GM21786 (cell line): ENCODE data around the gene PHF21B.
"Not testable (repeated sequence)": the region's sequence is repeated elsewhere in the genome, so short reads cannot be mapped to it uniquely, and the experiment has no call there.

Experiments used
- ATAC-seq: cut with Tn5 transposase; IDR thresholded peaks from one replicate; pipeline ENCODE4 v1.9.1; 2021; ENCODE audit not compliant: unreplicated experiment

Gene PHF21B

GRCh38 chr22:44962741-44963454, 46.9 kb downstream of the PHF21B start:
- ATAC-seq: no peak

- ATAC-seq: not testable (repeated sequence)
Measured at GRCh38 chr22:44961682-44962081, 48.1 kb downstream of the PHF21B start.

GRCh38 chr22:44956840-44957767, 52.7 kb downstream of the PHF21B start:
- ATAC-seq: no peak

- peak; percentile 39 for ATAC-seq
Measured at GRCh38 chr22:44955102-44955501, 54.7 kb downstream of the PHF21B start.

- no peak for ATAC-seq
Measured at GRCh38 chr22:44954149-44954548, 55.7 kb downstream of the PHF21B start.

GRCh38 chr22:44952863-44953746, 56.7 kb downstream of the PHF21B start:
- ATAC-seq: no peak

- no peak for ATAC-seq
Measured at GRCh38 chr22:44951510-44951816, 58.3 kb downstream of the PHF21B start.

- ATAC-seq: no peak
Measured at GRCh38 chr22:44950806-44951509, 58.8 kb downstream of the PHF21B start.

- ATAC-seq: no peak
Measured at GRCh38 chr22:44947846-44948245, 62.0 kb downstream of the PHF21B start.

GRCh38 chr22:44947049-44947448, 62.8 kb downstream of the PHF21B start:
- no peak for ATAC-seq

GRCh38 chr22:44944883-44945601, 64.8 kb downstream of the PHF21B start:
- ATAC-seq: no peak

GRCh38 chr22:44943701-44944324, 66.0 kb downstream of the PHF21B start:
- no peak for ATAC-seq

GRCh38 chr22:44942979-44943700, 66.7 kb downstream of the PHF21B start:
- ATAC-seq: no peak

GRCh38 chr22:44942056-44942455, 67.7 kb downstream of the PHF21B start:
- no peak for ATAC-seq

- ATAC-seq: no peak
Measured at GRCh38 chr22:44941207-44941606, 68.6 kb downstream of the PHF21B start.

GRCh38 chr22:44940130-44940529, 69.7 kb downstream of the PHF21B start:
- ATAC-seq: no peak

GRCh38 chr22:44939451-44939850, 70.4 kb downstream of the PHF21B start:
- ATAC-seq: no peak

GRCh38 chr22:44938886-44939285, 70.9 kb downstream of the PHF21B start:
- ATAC-seq: no peak

GRCh38 chr22:44937216-44937615, 72.6 kb downstream of the PHF21B start:
- ATAC-seq: no peak
